WI38 (cell line): ENCODE results near the gene RFX3.

Experiments used
- H3K4me3 ChIP-seq: 2 replicates; pipeline ENCODE4 v1.5.1; 2011; ENCODE audit warnings: low read depth, mild to moderate bottlenecking, control low read depth, low read length
- CTCF ChIP-seq: IDR thresholded peaks from 2 replicates; pipeline ENCODE4 v1.5.1; 2012; ENCODE audit warnings: low read depth, mild to moderate bottlenecking, control low read depth, low read length

Gene RFX3

DNA sequence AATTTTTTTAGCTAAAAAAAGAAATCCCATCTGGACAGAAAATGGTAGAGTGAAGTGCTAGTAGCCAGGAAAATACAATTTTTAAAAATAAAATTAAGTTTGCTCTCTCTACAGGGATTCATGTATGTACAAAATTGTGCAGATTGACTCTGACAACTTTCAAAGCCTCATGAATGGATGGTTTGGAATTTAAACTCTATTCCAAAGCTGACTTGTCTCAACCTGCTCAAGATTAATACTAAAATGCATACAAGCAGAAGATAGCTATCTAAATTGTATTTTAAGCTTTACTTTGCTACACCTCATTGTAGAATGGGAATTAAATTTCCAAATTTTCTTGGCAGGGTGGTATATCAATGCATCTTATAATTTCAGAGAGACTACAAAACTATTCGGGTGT, 257.6 kb downstream of the RFX3 start:
- no peak overlapping the region for H3K4me3 ChIP-seq
- TF ChIP-seq CTCF: no peak

- no peak for TF ChIP-seq CTCF
- H3K4me3 ChIP-seq: no peak overlapping the region
Measured at GRCh38 chr9:3263698-3264097, 262.1 kb downstream of the RFX3 start.

DNA sequence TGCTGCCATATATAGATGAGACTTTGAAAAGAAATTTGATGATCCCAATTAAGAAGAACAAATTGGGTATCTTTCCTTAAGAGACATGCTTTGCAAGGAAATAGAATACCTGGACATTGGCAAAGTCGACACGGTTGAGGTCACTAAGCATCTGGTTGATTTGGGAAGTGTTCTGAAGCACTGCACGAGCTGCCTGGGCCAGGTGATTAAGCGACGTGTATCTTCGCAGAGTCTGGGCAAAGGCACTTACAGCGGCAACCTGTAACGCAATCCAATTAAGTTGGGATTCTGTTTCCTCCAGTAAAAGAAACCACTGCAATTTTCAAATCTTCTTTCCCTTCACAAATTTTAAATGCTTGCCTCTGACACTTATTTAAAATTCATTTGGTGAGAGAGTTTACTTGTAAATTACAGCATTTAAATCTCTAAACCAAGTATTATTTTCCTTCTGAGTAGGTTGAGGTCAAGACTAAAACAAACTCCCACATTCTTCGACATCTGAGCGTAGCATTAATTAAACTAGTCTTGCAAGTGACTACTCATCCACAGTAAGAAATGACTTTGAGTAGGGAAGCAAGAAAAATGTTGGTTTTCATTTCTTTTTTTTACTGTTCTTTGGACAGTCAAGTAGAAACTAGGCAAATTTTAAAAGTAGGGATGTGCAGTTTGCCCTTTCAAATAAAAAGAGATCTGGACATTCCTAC, 262.8 kb downstream of the RFX3 start:
- TF ChIP-seq CTCF: no peak
- no peak overlapping the region for H3K4me3 ChIP-seq

DNA sequence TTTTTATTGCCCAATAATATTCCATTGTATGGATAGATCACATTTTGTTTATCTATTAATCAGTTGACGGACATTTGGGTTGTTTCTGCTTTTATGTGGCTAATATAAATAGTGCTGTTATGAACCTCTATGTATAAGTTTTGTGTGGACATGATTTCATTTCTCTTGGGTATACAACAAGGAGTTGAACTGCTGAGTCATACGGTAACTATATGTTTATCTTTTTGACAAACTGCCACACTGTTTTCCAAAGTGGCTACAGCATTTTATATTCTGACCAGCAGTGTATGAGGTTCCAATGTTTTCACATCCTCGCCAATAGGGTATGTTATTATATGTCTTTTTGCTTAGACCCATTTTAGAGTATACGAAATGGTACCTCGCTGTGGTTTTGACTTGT, 264.3 kb downstream of the RFX3 start:
- TF ChIP-seq CTCF: no peak
- no peak overlapping the region for H3K4me3 ChIP-seq

- TF ChIP-seq CTCF: no peak
- no peak overlapping the region for H3K4me3 ChIP-seq
Measured at GRCh38 chr9:3256571-3257330, 269.1 kb downstream of the RFX3 start.

DNA sequence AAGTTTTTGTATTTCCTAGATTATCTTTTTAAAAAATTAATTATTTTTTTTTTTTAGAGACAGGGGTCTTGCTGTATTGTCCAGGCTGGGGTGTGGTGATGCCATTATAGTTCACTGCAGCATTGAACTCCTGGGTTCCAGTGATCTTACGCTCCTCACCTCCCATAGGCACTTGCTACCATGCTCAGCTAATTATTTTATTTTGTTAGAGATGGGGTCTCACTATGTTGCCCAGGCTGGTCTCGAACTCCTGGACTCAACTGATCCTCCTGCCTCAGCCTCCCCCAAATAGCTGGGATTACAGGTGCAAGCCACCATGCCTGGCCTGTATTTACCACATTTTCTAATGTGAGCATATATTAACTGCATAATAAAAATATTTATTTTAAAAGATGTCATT, 274.5 kb downstream of the RFX3 start:
- TF ChIP-seq CTCF: no peak
- H3K4me3 ChIP-seq: no peak overlapping the region

DNA sequence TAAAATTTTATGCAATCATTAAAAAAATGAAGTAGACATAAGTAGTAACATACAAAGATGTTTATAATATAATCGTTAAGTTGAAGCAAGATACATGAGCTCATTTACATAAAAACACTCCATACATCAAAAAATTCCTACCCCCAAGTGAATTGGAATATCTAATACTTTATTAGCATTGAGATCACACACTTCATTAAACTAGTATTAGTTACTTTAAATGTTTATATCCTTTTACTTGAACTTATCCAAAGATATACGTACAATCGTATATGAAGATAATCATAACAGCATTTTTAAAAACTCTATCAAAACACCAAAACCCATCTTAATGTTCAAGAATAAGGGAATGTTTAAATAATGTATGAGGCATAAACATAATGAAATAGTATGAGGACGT, 275.1 kb downstream of the RFX3 start:
- TF ChIP-seq CTCF: no peak
- no peak overlapping the region for H3K4me3 ChIP-seq
